ENCODE data around the gene C3orf38.

C3orf38 gene

DNA sequence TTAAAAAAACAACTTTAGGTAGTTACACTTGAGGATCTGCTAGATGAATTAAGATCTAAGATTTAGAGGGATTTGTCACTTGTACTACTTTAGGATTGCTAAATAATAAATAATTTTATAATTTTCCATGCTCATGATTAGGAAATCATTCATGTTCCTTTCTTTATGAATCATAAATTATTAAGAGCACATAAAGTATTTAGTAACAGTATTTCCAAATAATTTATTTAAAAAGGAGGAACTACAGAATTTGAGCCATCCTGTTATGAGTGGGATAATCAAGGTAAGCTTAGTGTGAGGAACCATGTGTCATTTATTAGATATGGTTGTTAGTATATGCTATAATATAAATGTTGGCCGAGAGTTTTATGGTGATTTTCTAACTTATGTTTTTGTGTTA lies 37.5 kb upstream of the C3orf38 start:
- H3K36me3 ChIP-seq (replicated peaks; ENCODE audit: insufficient read depth, low read length), result no peaks in the 10 kb centered on the region
- H3K4me3 ChIP-seq (ENCODE audit: low read length), result no peak overlapping the region
- peaks cover 21% of the 10 kb centered on the region for H3K79me2 ChIP-seq (ENCODE audit: low read length)
- H3K9me2 ChIP-seq (replicated peaks; ENCODE audit: insufficient read depth, low read length), result no peaks in the 10 kb centered on the region
- H3K9ac ChIP-seq (ENCODE audit: low read length), result no peak overlapping the region
- DNase-seq, result no peak
- H3K4me1 ChIP-seq (ENCODE audit: low read length), result no peaks in the 10 kb centered on the region
- no peaks in the 10 kb centered on the region for H3K27me3 ChIP-seq (replicated peaks; ENCODE audit: insufficient read depth, low read length)
- H3K27ac ChIP-seq (ENCODE audit: low read length), result no peak overlapping the region
- no peaks in the 10 kb centered on the region for H3K9me3 ChIP-seq (replicated peaks; ENCODE audit: insufficient read depth, low read length)
- no peak for TF ChIP-seq EZH2phosphoT487 (IDR thresholded peaks at IDR 0.05; ENCODE audit: low read length)
- no peak for TF ChIP-seq EZH2 (optimal IDR thresholded peaks at IDR 0.05; ENCODE audit: low read depth, low read length)
- TF ChIP-seq, protein P1, sequence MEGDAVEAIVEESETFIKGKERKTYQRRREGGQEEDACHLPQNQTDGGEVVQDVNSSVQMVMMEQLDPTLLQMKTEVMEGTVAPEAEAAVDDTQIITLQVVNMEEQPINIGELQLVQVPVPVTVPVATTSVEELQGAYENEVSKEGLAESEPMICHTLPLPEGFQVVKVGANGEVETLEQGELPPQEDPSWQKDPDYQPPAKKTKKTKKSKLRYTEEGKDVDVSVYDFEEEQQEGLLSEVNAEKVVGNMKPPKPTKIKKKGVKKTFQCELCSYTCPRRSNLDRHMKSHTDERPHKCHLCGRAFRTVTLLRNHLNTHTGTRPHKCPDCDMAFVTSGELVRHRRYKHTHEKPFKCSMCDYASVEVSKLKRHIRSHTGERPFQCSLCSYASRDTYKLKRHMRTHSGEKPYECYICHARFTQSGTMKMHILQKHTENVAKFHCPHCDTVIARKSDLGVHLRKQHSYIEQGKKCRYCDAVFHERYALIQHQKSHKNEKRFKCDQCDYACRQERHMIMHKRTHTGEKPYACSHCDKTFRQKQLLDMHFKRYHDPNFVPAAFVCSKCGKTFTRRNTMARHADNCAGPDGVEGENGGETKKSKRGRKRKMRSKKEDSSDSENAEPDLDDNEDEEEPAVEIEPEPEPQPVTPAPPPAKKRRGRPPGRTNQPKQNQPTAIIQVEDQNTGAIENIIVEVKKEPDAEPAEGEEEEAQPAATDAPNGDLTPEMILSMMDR (IDR thresholded peaks at IDR 0.05; ENCODE audit: low read length), result no peak
- no peaks in the 10 kb centered on the region for H3F3A ChIP-seq (ENCODE audit: insufficient read depth, low read length)
- no peaks in the 10 kb centered on the region for H4K20me1 ChIP-seq (ENCODE audit: insufficient read depth, low read length)
- H2AFZ ChIP-seq (ENCODE audit: low read length), result no peak overlapping the region
- no peak overlapping the region for H3K4me2 ChIP-seq (ENCODE audit: low read depth, low read length)

- peaks cover 17% of the 10 kb centered on the region for H3K79me2 ChIP-seq (ENCODE audit: low read length)
- no peak overlapping the region for H2AFZ ChIP-seq (ENCODE audit: low read length)
- no peaks in the 10 kb centered on the region for H3K36me3 ChIP-seq (replicated peaks; ENCODE audit: insufficient read depth, low read length)
- H3K4me1 ChIP-seq (ENCODE audit: low read length), result no peaks in the 10 kb centered on the region
- no peaks in the 10 kb centered on the region for H4K20me1 ChIP-seq (ENCODE audit: insufficient read depth, low read length)
- no peak overlapping the region for H3K27ac ChIP-seq (ENCODE audit: low read length)
- TF ChIP-seq EZH2 (optimal IDR thresholded peaks at IDR 0.05; ENCODE audit: low read depth, low read length) (no peak), EZH2phosphoT487 (IDR thresholded peaks at IDR 0.05; ENCODE audit: low read length) (no peak)
- TF ChIP-seq, protein P1 (IDR thresholded peaks at IDR 0.05; ENCODE audit: low read length), result peak; percentile 77
- no peaks in the 10 kb centered on the region for H3K9me2 ChIP-seq (replicated peaks; ENCODE audit: insufficient read depth, low read length)
- no peaks in the 10 kb centered on the region for H3K27me3 ChIP-seq (replicated peaks; ENCODE audit: insufficient read depth, low read length)
- H3K9ac ChIP-seq (ENCODE audit: low read length), result no peak overlapping the region
- H3K4me3 ChIP-seq (ENCODE audit: low read length), result no peak overlapping the region
- no peaks in the 10 kb centered on the region for H3K9me3 ChIP-seq (replicated peaks; ENCODE audit: insufficient read depth, low read length)
- no peaks in the 10 kb centered on the region for H3F3A ChIP-seq (ENCODE audit: insufficient read depth, low read length)
- DNase-seq, result peak; percentile 70
- no peak overlapping the region for H3K4me2 ChIP-seq (ENCODE audit: low read depth, low read length)
Observed at GRCh38 chr3:88113311-88114162, 36.2 kb upstream of the C3orf38 start.

DNA sequence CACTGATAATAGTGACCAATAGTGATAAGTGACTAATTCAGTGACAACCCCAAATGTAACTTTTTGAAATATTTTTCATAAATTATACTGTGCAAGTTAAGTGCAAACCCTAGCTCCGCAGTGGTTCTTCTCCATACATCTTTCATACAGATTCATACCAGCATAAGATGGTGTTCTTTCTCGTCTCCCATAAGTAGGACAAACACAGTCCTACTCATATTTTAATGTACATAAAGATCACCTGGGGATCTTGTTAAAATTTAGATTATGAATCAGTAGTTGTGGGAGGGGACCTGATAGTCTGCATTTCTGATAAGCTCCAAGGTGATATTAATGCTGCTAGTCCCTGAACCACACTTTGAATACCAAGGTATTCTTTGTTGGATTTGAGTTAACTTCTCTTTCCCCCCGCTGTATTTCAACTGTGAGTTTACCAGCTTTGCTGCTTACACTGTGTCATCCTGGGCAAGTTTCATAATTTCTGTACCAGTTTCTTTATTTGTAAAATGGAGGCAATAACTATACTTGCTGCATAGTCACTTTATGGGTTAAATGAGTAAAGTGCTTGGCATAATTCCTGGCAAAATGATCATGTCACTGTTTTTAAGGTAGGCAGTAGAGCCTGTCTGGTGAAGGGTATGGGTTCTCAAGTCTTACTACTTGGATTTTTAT lies 34.7 kb upstream of the C3orf38 start:
- H3K9me3 ChIP-seq (replicated peaks; ENCODE audit: insufficient read depth, low read length), result no peaks in the 10 kb centered on the region
- H3F3A ChIP-seq (ENCODE audit: insufficient read depth, low read length), result no peaks in the 10 kb centered on the region
- no peak overlapping the region for H3K4me2 ChIP-seq (ENCODE audit: low read depth, low read length)
- H3K36me3 ChIP-seq (replicated peaks; ENCODE audit: insufficient read depth, low read length), result no peaks in the 10 kb centered on the region
- TF ChIP-seq EZH2 (optimal IDR thresholded peaks at IDR 0.05; ENCODE audit: low read depth, low read length), result no peak
- TF ChIP-seq, protein P1 (IDR thresholded peaks at IDR 0.05; ENCODE audit: low read length), result no peak
- no peak for TF ChIP-seq EZH2phosphoT487 (IDR thresholded peaks at IDR 0.05; ENCODE audit: low read length)
- H3K4me1 ChIP-seq (ENCODE audit: low read length), result no peaks in the 10 kb centered on the region
- H3K79me2 ChIP-seq (ENCODE audit: low read length), result peaks cover 17% of the 10 kb centered on the region
- H3K4me3 ChIP-seq (ENCODE audit: low read length), result no peak overlapping the region
- H4K20me1 ChIP-seq (ENCODE audit: insufficient read depth, low read length), result no peaks in the 10 kb centered on the region
- no peaks in the 10 kb centered on the region for H3K27me3 ChIP-seq (replicated peaks; ENCODE audit: insufficient read depth, low read length)
- no peaks in the 10 kb centered on the region for H3K9me2 ChIP-seq (replicated peaks; ENCODE audit: insufficient read depth, low read length)
- H2AFZ ChIP-seq (ENCODE audit: low read length), result no peak overlapping the region
- no peak overlapping the region for H3K9ac ChIP-seq (ENCODE audit: low read length)
- DNase-seq, result no peak
- H3K27ac ChIP-seq (ENCODE audit: low read length), result no peak overlapping the region

Data from MM.1S (cell line).